ENCODE data around the gene MIB1.

DNA sequence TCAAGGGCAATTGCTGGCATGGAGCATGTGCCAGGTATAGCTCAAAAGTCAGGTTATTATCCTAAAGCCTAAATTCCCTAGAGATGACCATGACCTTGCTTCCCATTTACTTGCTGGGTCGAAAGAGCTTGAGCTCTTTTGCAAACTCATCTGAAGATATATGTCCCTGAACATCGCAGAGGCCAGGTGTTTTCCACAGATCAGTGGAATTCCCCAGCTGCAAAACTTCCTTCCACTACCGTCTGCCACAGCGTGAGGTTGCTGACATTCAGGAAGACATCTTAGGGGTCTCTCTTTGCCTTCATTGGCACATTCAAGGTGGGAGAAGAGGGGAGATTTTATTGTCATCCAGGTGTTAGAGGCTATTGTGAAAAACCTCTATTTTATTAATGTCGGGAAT is 171.0 kb downstream of the MIB1 start:
- TF ChIP-seq GATA3 (IDR thresholded peaks at IDR 0.05; ENCODE audit: low read depth, low read length) (no peak), GATA2 (IDR thresholded peaks at IDR 0.05; ENCODE audit: low read depth, low read length) (no peak)

All from SH-SY5Y (cell line).